GM21447 (cell line): ENCODE results near the gene RPS24.
A peak's percentile ranks its signal among the peaks of the same experiment; 100 is the strongest.

ENCODE experiments used
- ATAC-seq: cut with Tn5 transposase; IDR thresholded peaks from one replicate; pipeline ENCODE4 v1.9.1; 2021; ENCODE audit not compliant: unreplicated experiment

Gene RPS24

GRCh38 chr10:78025685-78026364 is 7.8 kb upstream of the RPS24 start:
- ATAC-seq = no peak

- ATAC-seq = peak; percentile 4
Observed at GRCh38 chr10:78028438-78029268, 5.0 kb upstream of the RPS24 start.

- peak; percentile 61 for ATAC-seq
Observed at GRCh38 chr10:78029269-78030226, 4.1 kb upstream of the RPS24 start, which contains the start of gene POLR3A. TSS of gene POLR3A (minus strand) at chr10:78029515. CDS start at chr10:78029407, 108 bp downstream.

- no peak for ATAC-seq
Observed at GRCh38 chr10:78033387-78033636, 351 bp upstream of the RPS24 start.

- no peak for ATAC-seq
Observed at GRCh38 chr10:78035025-78035424, 1.4 kb downstream of the RPS24 start.

GRCh38 chr10:78035437-78035836 is 1.8 kb downstream of the RPS24 start:
- no peak for ATAC-seq

- no peak for ATAC-seq
Observed at GRCh38 chr10:78035933-78036583, 2.4 kb downstream of the RPS24 start.

- ATAC-seq = no peak
Observed at GRCh38 chr10:78038105-78038504, 4.4 kb downstream of the RPS24 start.

- ATAC-seq = no peak
Observed at GRCh38 chr10:78038791-78039547, 5.3 kb downstream of the RPS24 start.

GRCh38 chr10:78039743-78040142 is 6.1 kb downstream of the RPS24 start:
- no peak for ATAC-seq

- no peak for ATAC-seq
Observed at GRCh38 chr10:78041170-78042057, 7.8 kb downstream of the RPS24 start.

- no peak for ATAC-seq
Observed at GRCh38 chr10:78042058-78042751, 8.5 kb downstream of the RPS24 start.

- no peak for ATAC-seq
Observed at GRCh38 chr10:78042752-78043104, 9.1 kb downstream of the RPS24 start.

GRCh38 chr10:78044179-78044578 is 10.5 kb downstream of the RPS24 start:
- ATAC-seq = no peak

GRCh38 chr10:78044699-78045098 is 11.0 kb downstream of the RPS24 start:
- ATAC-seq = no peak

GRCh38 chr10:78045237-78045636 is 11.6 kb downstream of the RPS24 start:
- peak; percentile 74 for ATAC-seq

GRCh38 chr10:78045856-78046255 is 12.2 kb downstream of the RPS24 start:
- no peak for ATAC-seq

GRCh38 chr10:78046711-78047269 is 13.1 kb downstream of the RPS24 start:
- no peak for ATAC-seq
